GM23338 (cell line): ENCODE measurements around the gene CCDC73. TPM values are rescaled to one million over a fixed set of nuclear protein-coding genes. Genes with fewer than 3 reads are reported as not detected.

Experiments
- CREB1 ChIP-seq: fragments of 250-450 bp; sonication (Bioruptor Pico); IDR thresholded peaks from 2 replicates; pipeline ENCODE4 v1.5.0; 2020; ENCODE audit warnings: low read depth, mild to moderate bottlenecking, moderate library complexity
- EZH2 ChIP-seq: fragments of 200-600 bp; sonication (generic); IDR thresholded peaks from one replicate; pipeline ENCODE4 v1.8.0; 2017; ENCODE audit warnings: antibody characterized with exemption, mild to moderate bottlenecking, low read depth; ENCODE audit not compliant: unreplicated experiment
- JUNB ChIP-seq: IDR thresholded peaks from one replicate; pipeline ENCODE4 v1.6.1; 2016; ENCODE audit warnings: antibody characterized with exemption; ENCODE audit not compliant: unreplicated experiment
- POLR2AphosphoS5 ChIP-seq: IDR thresholded peaks from 2 replicates; pipeline ENCODE4 v1.6.1; 2016; ENCODE audit warnings: antibody characterized with exemption, low read depth
- ZNF114 ChIP-seq: fragments of 250-450 bp; sonication (Bioruptor Pico); IDR thresholded peaks from 2 replicates; pipeline ENCODE4 v1.5.0; 2020; ENCODE audit warnings: mild to moderate bottlenecking, moderate library complexity
- polyA plus RNA-seq: library from polyadenylated mRNA; unstranded; fragments of >200 nt; fragmentation: Nextera tagmentation; extraction: Ambion mirVana; gene quantifications from 2 replicates; pipeline ENCODE4 v1.2.1, GENCODE V29; 2016
- total RNA-seq: library from RNA; depleted of rRNA; stranded (reverse); fragments of >200 nt; shearing (Covaris generic); gene quantifications from 2 replicates; pipeline ENCODE4 v1.2.3, GENCODE V29; 2014; rRNA removed
- TF ChIP-seq, protein P1 (sequence below): fragments of 250-450 bp; sonication (Bioruptor Pico); IDR thresholded peaks from 2 replicates; pipeline ENCODE4 v1.5.0; 2020; ENCODE audit warnings: mild to moderate bottlenecking, moderate library complexity
- TF ChIP-seq, protein P2 (sequence below): IDR thresholded peaks from one replicate; pipeline ENCODE4 v1.6.1; 2018; ENCODE audit warnings: antibody characterized with exemption; ENCODE audit not compliant: unreplicated experiment

CCDC73 gene
- total and polyA plus RNA-seq, 2 experiments from 2014 or later = 0.06 TPM; not detected in 1

DNA sequence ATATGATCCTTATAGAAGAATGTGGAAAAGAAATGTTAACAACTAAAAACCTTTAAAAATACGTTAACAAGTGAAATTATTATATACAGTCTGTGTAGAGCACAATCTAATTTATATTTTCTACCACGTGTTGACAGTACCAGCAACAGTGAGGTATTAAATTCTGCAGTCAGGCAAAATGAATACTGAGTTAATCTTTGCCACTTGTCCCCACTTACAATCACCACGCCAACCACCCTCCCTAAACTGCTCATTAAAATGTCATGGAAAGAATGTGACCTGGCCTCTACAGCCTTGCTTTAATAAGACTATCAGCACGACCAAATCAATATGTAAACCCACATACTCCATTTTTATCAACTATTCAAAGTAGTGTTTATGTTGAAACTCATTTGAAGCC is 239.4 kb downstream of the CCDC73 start (continued):
- TF ChIP-seq, protein P1, sequence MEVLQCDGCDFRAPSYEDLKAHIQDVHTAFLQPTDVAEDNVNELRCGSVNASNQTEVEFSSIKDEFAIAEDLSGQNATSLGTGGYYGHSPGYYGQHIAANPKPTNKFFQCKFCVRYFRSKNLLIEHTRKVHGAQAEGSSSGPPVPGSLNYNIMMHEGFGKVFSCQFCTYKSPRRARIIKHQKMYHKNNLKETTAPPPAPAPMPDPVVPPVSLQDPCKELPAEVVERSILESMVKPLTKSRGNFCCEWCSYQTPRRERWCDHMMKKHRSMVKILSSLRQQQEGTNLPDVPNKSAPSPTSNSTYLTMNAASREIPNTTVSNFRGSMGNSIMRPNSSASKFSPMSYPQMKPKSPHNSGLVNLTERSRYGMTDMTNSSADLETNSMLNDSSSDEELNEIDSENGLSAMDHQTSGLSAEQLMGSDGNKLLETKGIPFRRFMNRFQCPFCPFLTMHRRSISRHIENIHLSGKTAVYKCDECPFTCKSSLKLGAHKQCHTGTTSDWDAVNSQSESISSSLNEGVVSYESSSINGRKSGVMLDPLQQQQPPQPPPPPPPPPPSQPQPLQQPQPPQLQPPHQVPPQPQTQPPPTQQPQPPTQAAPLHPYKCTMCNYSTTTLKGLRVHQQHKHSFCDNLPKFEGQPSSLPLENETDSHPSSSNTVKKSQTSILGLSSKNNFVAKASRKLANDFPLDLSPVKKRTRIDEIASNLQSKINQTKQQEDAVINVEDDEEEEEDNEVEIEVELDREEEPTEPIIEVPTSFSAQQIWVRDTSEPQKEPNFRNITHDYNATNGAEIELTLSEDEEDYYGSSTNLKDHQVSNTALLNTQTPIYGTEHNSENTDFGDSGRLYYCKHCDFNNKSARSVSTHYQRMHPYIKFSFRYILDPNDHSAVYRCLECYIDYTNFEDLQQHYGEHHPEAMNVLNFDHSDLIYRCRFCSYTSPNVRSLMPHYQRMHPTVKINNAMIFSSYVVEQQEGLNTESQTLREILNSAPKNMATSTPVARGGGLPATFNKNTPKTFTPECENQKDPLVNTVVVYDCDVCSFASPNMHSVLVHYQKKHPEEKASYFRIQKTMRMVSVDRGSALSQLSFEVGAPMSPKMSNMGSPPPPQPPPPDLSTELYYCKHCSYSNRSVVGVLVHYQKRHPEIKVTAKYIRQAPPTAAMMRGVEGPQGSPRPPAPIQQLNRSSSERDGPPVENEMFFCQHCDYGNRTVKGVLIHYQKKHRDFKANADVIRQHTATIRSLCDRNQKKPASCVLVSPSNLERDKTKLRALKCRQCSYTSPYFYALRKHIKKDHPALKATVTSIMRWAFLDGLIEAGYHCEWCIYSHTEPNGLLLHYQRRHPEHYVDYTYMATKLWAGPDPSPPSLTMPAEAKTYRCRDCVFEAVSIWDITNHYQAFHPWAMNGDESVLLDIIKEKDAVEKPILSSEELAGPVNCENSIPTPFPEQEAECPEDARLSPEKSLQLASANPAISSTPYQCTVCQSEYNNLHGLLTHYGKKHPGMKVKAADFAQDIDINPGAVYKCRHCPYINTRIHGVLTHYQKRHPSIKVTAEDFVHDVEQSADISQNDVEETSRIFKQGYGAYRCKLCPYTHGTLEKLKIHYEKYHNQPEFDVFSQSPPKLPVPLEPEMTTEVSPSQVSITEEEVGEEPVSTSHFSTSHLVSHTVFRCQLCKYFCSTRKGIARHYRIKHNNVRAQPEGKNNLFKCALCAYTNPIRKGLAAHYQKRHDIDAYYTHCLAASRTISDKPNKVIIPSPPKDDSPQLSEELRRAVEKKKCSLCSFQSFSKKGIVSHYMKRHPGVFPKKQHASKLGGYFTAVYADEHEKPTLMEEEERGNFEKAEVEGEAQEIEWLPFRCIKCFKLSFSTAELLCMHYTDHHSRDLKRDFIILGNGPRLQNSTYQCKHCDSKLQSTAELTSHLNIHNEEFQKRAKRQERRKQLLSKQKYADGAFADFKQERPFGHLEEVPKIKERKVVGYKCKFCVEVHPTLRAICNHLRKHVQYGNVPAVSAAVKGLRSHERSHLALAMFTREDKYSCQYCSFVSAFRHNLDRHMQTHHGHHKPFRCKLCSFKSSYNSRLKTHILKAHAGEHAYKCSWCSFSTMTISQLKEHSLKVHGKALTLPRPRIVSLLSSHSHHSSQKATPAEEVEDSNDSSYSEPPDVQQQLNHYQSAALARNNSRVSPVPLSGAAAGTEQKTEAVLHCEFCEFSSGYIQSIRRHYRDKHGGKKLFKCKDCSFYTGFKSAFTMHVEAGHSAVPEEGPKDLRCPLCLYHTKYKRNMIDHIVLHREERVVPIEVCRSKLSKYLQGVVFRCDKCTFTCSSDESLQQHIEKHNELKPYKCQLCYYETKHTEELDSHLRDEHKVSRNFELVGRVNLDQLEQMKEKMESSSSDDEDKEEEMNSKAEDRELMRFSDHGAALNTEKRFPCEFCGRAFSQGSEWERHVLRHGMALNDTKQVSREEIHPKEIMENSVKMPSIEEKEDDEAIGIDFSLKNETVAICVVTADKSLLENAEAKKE (CRISPR knock-in tag) = no peak
- TF ChIP-seq CREB1 (CRISPR knock-in tag) = no peak
- no peak for TF ChIP-seq JUNB
- TF ChIP-seq EZH2 = no peak
- TF ChIP-seq, protein P2, sequence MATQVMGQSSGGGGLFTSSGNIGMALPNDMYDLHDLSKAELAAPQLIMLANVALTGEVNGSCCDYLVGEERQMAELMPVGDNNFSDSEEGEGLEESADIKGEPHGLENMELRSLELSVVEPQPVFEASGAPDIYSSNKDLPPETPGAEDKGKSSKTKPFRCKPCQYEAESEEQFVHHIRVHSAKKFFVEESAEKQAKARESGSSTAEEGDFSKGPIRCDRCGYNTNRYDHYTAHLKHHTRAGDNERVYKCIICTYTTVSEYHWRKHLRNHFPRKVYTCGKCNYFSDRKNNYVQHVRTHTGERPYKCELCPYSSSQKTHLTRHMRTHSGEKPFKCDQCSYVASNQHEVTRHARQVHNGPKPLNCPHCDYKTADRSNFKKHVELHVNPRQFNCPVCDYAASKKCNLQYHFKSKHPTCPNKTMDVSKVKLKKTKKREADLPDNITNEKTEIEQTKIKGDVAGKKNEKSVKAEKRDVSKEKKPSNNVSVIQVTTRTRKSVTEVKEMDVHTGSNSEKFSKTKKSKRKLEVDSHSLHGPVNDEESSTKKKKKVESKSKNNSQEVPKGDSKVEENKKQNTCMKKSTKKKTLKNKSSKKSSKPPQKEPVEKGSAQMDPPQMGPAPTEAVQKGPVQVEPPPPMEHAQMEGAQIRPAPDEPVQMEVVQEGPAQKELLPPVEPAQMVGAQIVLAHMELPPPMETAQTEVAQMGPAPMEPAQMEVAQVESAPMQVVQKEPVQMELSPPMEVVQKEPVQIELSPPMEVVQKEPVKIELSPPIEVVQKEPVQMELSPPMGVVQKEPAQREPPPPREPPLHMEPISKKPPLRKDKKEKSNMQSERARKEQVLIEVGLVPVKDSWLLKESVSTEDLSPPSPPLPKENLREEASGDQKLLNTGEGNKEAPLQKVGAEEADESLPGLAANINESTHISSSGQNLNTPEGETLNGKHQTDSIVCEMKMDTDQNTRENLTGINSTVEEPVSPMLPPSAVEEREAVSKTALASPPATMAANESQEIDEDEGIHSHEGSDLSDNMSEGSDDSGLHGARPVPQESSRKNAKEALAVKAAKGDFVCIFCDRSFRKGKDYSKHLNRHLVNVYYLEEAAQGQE = no peak
- no peak for TF ChIP-seq ZNF114 (CRISPR knock-in tag)
- no peak for TF ChIP-seq POLR2AphosphoS5

Other genes with a start within 250 kb of the CCDC73 start
- gene EIF3M, start 210.8 kb downstream of the CCDC73 start, total RNA-seq = 635 and 714 TPM in 2 replicates
- 601 and 667 TPM in 2 replicates for gene EIF3M, start 210.8 kb downstream of the CCDC73 start, polyA plus RNA-seq
- 1.9 and 2.2 TPM in 2 replicates for gene PRRG4, start 35.3 kb upstream of the CCDC73 start, total RNA-seq
- 1.4 and 1.6 TPM in 2 replicates for gene PRRG4, start 35.3 kb upstream of the CCDC73 start, polyA plus RNA-seq
- 132 and 136 TPM in 2 replicates for gene QSER1, start 98.1 kb upstream of the CCDC73 start, total RNA-seq
- gene QSER1, start 98.1 kb upstream of the CCDC73 start, polyA plus RNA-seq = 29.4 and 29.5 TPM in 2 replicates
- 10.9 and 15.3 TPM in 2 replicates for gene DEPDC7, start 221.2 kb upstream of the CCDC73 start, total RNA-seq
- 8.6 and 9.1 TPM in 2 replicates for gene DEPDC7, start 221.2 kb upstream of the CCDC73 start, polyA plus RNA-seq
- gene TCP11L1, start 244.9 kb upstream of the CCDC73 start, total RNA-seq = 24.9 and 39.0 TPM in 2 replicates
- 3.2 and 5.0 TPM in 2 replicates for gene TCP11L1, start 244.9 kb upstream of the CCDC73 start, polyA plus RNA-seq